A673 (cell line): ENCODE data around the gene MGAT4A.

Experiments
- CTCF ChIP-seq: fragments of 300-800, 200-600 bp; sonication (generic); conservative IDR thresholded peaks from 2 replicates; pipeline ENCODE4 v1.5.1; 2017; ENCODE audit warnings: low read depth, mild to moderate bottlenecking, antibody characterized with exemption, low read length, moderate library complexity, mixed read lengths
- EZH2 ChIP-seq: fragments of 200-600 bp; sonication (generic); IDR thresholded peaks from 2 replicates; pipeline ENCODE4 v1.6.1; 2017; ENCODE audit warnings: borderline replicate concordance, low read depth, mild to moderate bottlenecking, mixed read lengths, antibody characterized with exemption, low read length; ENCODE audit not compliant: poor library complexity, severe bottlenecking

DNA sequence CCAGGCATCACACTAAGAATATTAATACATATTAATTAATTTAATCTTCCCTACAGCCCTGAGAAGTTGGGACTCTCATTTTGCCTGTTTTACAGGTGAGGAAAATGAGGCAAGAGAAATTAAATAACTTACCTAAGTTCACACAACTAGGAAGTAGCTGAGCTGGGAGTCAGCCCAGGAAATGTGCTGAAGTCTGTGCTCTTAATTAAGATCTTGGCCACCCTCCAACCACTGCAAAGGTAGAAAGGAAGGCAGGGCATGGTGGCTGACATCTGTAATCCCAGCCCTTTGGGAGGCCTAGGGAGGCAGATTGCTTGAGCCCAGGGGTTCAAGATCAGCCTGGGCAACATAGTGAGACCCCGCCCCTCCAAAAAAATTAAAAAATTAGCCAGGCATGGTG is 12.9 kb upstream of the MGAT4A start:
- TF ChIP-seq CTCF = no peak
- no peak for TF ChIP-seq EZH2
